Measurements from ENCODE around the gene NR0B1. TPM values are rescaled to one million over a fixed set of nuclear protein-coding genes. Genes with fewer than 3 reads are reported as not detected.

NR0B1 gene, protein sequence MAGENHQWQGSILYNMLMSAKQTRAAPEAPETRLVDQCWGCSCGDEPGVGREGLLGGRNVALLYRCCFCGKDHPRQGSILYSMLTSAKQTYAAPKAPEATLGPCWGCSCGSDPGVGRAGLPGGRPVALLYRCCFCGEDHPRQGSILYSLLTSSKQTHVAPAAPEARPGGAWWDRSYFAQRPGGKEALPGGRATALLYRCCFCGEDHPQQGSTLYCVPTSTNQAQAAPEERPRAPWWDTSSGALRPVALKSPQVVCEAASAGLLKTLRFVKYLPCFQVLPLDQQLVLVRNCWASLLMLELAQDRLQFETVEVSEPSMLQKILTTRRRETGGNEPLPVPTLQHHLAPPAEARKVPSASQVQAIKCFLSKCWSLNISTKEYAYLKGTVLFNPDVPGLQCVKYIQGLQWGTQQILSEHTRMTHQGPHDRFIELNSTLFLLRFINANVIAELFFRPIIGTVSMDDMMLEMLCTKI
- polyA plus RNA-seq, result not detected

GRCh38 chrX:30309139-30309571 lies at the start of gene NR0B1:
NR0B1 (minus strand) TSS chrX:30309390; CDS start chrX:30309363, 27 bp downstream.
- H3K27me3 Mint-ChIP-seq (ENCODE audit: low read depth in 3 of 3), result peaks cover 0 to 3% (median 3%) of the 10 kb centered on the region in 3 donors
- DNase-seq, result no peak
- no peak within 1 kb of the TSS for H3K27ac Mint-ChIP-seq
- no peak within 1 kb of the TSS for H3K4me3 Mint-ChIP-seq
- no peaks in the 10 kb centered on the region for H3K36me3 Mint-ChIP-seq
- H3K4me1 Mint-ChIP-seq, result no peaks in the 10 kb centered on the region
- H3K9me3 Mint-ChIP-seq, result peaks cover 0 to 3% (median 0%) of the 10 kb centered on the region in 6 donors

DNA sequence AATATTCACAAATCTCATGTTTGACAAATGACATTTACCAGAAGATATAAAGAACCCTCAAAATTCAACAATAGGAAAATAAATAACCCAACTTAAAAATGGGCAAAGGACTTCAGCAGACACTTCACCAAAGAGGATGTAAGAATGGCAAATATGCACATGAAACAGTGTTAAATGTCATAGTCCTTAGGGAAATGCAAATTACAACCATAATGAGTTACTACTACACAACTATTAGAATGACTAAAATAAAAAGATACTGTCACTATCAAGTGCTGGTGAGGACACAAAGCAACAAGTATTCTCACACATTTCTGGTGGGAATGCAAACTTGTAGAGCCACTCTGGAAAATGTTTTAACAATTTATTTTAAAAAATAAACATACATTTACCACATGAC lies 40.8 kb upstream of the NR0B1 start:
- no peaks in the 10 kb centered on the region for H3K36me3 Mint-ChIP-seq
- no peak overlapping the region for H3K4me3 Mint-ChIP-seq
- no peaks in the 10 kb centered on the region for H3K4me1 Mint-ChIP-seq
- peaks cover 0 to 9% (median 2%) of the 10 kb centered on the region in 3 donors for H3K27me3 Mint-ChIP-seq (ENCODE audit: low read depth in 3 of 3)
- peaks cover 0 to 19% (median 3%) of the 10 kb centered on the region in 6 donors for H3K9me3 Mint-ChIP-seq
- DNase-seq, result no peak
- no peak overlapping the region for H3K27ac Mint-ChIP-seq

- no peak overlapping the region for H3K4me3 Mint-ChIP-seq
- H3K27ac Mint-ChIP-seq, result no peak overlapping the region
- no peak for DNase-seq
- peaks cover 0 to 6% (median 1%) of the 10 kb centered on the region in 3 donors for H3K27me3 Mint-ChIP-seq (ENCODE audit: low read depth in 3 of 3)
- H3K9me3 Mint-ChIP-seq, result peaks cover 0 to 3% (median 0%) of the 10 kb centered on the region in 6 donors
- H3K36me3 Mint-ChIP-seq, result no peaks in the 10 kb centered on the region
- H3K4me1 Mint-ChIP-seq, result no peaks in the 10 kb centered on the region
These were observed 34.0 kb upstream of the NR0B1 start for GRCh38 chrX:30343206-30343605.

DNA sequence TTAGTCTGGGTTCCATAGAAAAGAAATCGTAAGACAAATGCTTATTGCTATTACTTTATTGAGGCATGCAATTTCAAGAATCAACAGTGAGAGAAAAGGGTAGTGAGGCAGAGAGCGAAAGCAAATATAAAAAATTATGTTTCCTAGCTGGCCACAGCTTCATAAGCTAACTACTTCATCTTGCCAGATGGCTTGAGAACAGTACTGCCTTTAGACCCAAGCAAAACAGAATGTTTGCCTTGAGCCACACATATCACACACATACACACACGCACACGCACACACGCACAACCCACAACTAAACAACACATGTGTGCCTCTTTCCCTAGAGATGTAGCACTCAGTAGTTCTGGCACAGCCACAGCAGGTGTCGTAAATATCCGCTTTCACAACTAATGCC lies 31.6 kb upstream of the NR0B1 start:
- H3K4me3 Mint-ChIP-seq, result no peak overlapping the region
- H3K9me3 Mint-ChIP-seq, result peaks cover 0 to 5% (median under 1%) of the 10 kb centered on the region in 6 donors
- H3K27me3 Mint-ChIP-seq (ENCODE audit: low read depth in 3 of 3), result peaks cover 0 to 6% (median 1%) of the 10 kb centered on the region in 3 donors
- DNase-seq, result no peak
- no peak overlapping the region for H3K27ac Mint-ChIP-seq
- no peaks in the 10 kb centered on the region for H3K4me1 Mint-ChIP-seq
- H3K36me3 Mint-ChIP-seq, result no peaks in the 10 kb centered on the region

DNA sequence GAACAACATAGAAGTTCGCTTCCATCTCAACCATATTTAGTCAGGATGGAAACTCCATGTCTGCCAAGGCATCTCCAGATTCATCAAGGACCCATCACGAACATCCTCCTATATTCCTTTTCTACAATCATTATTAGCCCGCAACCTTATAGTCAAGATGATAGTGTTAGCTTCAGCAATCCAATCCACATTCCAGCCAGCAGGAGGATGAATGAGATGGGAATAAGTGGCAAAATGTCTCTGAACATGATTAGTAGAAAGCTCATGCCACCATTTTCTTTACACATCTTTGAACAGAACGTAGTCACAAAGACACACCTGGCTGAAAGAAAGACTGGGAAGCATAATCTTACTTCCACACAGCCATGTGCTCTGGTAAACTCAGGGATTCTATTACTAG lies 18.6 kb upstream of the NR0B1 start:
- H3K27ac Mint-ChIP-seq, result no peak overlapping the region
- DNase-seq, result no peak
- H3K9me3 Mint-ChIP-seq, result peaks cover 0 to 4% (median 0%) of the 10 kb centered on the region in 6 donors
- H3K4me3 Mint-ChIP-seq, result no peak overlapping the region
- peaks cover 0 to 11% (median 2%) of the 10 kb centered on the region in 3 donors for H3K27me3 Mint-ChIP-seq (ENCODE audit: low read depth in 3 of 3)
- H3K36me3 Mint-ChIP-seq, result no peaks in the 10 kb centered on the region
- H3K4me1 Mint-ChIP-seq, result no peaks in the 10 kb centered on the region

- no peaks in the 10 kb centered on the region for H3K36me3 Mint-ChIP-seq
- H3K27ac Mint-ChIP-seq, result no peak overlapping the region
- no peak for DNase-seq
- H3K9me3 Mint-ChIP-seq, result peaks cover 0 to 6% (median 2%) of the 10 kb centered on the region in 6 donors
- H3K4me1 Mint-ChIP-seq, result no peaks in the 10 kb centered on the region
- no peak overlapping the region for H3K4me3 Mint-ChIP-seq
- peaks cover 0 to 4% (median 0%) of the 10 kb centered on the region in 3 donors for H3K27me3 Mint-ChIP-seq (ENCODE audit: low read depth in 3 of 3)
These were observed 8.1 kb upstream of the NR0B1 start for GRCh38 chrX:30317308-30317707.

DNA sequence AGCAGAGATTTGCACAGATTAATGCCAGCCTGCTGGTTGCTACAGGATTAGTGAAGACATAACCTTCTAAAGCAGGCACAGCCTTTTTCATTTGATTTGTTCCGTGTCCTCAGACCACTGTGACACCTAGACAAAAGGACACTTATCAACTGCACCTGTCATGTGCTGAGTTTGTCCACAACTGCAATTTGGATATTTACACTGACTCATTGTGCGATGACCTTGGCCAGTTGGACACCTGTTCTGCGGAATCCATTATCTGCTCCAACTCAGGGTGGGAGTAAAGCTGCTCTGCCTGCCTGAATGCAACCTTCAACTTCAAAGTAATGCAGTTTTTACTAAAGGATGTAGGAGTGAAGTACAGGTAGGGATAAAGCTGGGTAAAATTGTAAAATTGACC lies 4.1 kb upstream of the NR0B1 start:
- Mint-ChIP-seq H3K36me3 (no peaks in the 10 kb centered on the region), H3K9me3 (peaks cover 0 to 6% (median 2%) of the 10 kb centered on the region in 6 donors), H3K4me1 (no peaks in the 10 kb centered on the region), H3K27me3 (ENCODE audit: low read depth in 3 of 3) (peaks cover 0 to 4% (median 0%) of the 10 kb centered on the region in 3 donors), H3K4me3 (no peak overlapping the region), H3K27ac (no peak overlapping the region)
- no peak for DNase-seq

GRCh38 chrX:30312858-30313257 lies 3.7 kb upstream of the NR0B1 start:
- Mint-ChIP-seq H3K4me1 (no peaks in the 10 kb centered on the region), H3K9me3 (peaks cover 0 to 5% (median 2%) of the 10 kb centered on the region in 6 donors), H3K27me3 (ENCODE audit: low read depth in 3 of 3) (peaks cover 0 to 6% (median 0%) of the 10 kb centered on the region in 3 donors), H3K36me3 (no peaks in the 10 kb centered on the region), H3K4me3 (no peak overlapping the region), H3K27ac (no peak overlapping the region)
- DNase-seq, result no peak

GRCh38 chrX:30310429-30311206 lies 1.4 kb upstream of the NR0B1 start:
- Mint-ChIP-seq H3K9me3 (peaks cover 0 to 3% (median under 1%) of the 10 kb centered on the region in 6 donors), H3K4me1 (no peaks in the 10 kb centered on the region), H3K4me3 (no peak overlapping the region), H3K27ac (no peak overlapping the region), H3K36me3 (no peaks in the 10 kb centered on the region), H3K27me3 (ENCODE audit: low read depth in 3 of 3) (peaks cover 0 to 3% (median 0%) of the 10 kb centered on the region in 3 donors)
- DNase-seq, result no peak

- Mint-ChIP-seq H3K4me3 (no peak overlapping the region), H3K4me1 (no peaks in the 10 kb centered on the region), H3K27ac (no peak overlapping the region), H3K27me3 (ENCODE audit: low read depth in 3 of 3) (peaks cover 0 to 3% (median 3%) of the 10 kb centered on the region in 3 donors), H3K9me3 (peaks cover 0 to 3% (median 0%) of the 10 kb centered on the region in 6 donors), H3K36me3 (no peaks in the 10 kb centered on the region)
- no peak for DNase-seq
These were observed 689 bp downstream of the NR0B1 start for GRCh38 chrX:30308263-30309138.

DNA sequence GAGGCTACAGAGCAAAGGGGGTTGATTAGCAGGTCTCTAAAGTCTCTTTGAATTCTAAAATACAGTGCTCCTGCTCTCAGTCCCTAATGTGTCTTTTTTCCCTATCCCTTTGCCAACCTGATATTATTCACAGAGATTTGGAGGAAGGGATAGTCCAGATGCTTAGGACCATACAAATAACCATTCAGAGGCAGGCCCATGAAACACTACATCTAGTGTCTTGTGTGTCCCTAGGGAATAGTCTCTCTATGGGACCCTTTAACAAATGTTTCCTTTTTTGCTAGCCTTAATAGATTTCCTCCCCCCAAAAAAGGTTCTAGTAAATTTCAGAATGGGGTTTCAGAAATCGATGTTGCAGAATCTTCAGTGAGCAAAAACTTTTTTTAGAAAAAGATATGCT lies 1.7 kb downstream of the NR0B1 start:
- H3K27me3 Mint-ChIP-seq (ENCODE audit: low read depth in 3 of 3), result peaks cover 0 to 3% (median 3%) of the 10 kb centered on the region in 3 donors
- no peak overlapping the region for H3K4me3 Mint-ChIP-seq
- H3K4me1 Mint-ChIP-seq, result no peaks in the 10 kb centered on the region
- DNase-seq, result no peak
- no peaks in the 10 kb centered on the region for H3K36me3 Mint-ChIP-seq
- H3K27ac Mint-ChIP-seq, result no peak overlapping the region
- no peaks in the 10 kb centered on the region for H3K9me3 Mint-ChIP-seq

GRCh38 chrX:30304866-30305265 lies 4.3 kb downstream of the NR0B1 start:
- H3K27ac Mint-ChIP-seq, result no peak overlapping the region
- no peaks in the 10 kb centered on the region for H3K4me1 Mint-ChIP-seq
- H3K36me3 Mint-ChIP-seq, result no peaks in the 10 kb centered on the region
- H3K4me3 Mint-ChIP-seq, result no peak overlapping the region
- peaks cover 0 to 5% (median 3%) of the 10 kb centered on the region in 3 donors for H3K27me3 Mint-ChIP-seq (ENCODE audit: low read depth in 3 of 3)
- no peaks in the 10 kb centered on the region for H3K9me3 Mint-ChIP-seq
- no peak for DNase-seq

DNA sequence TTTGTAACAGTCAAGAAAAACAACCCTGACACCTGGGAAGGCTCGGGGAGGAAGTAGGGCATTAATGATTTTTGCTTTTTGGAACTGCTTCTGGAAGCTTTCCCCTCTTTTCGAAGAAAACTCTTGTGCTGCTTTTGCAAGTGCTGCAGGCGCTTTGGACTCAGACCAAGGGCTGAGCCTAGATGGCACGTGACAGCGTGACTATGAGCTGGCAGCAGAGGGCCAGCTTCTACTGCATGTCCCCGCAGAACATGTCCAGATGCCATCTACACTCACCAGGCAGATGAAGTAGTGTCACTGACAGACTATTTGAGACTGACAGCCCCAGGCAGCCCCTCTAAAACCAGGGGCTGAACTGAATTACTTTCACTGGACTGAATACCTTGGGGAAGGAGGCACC lies 6.2 kb downstream of the NR0B1 start:
- no peak for DNase-seq
- H3K4me3 Mint-ChIP-seq, result no peak overlapping the region
- peaks cover 0 to 5% (median 3%) of the 10 kb centered on the region in 3 donors for H3K27me3 Mint-ChIP-seq (ENCODE audit: low read depth in 3 of 3)
- peaks cover 0 to 2% (median 0%) of the 10 kb centered on the region in 6 donors for H3K9me3 Mint-ChIP-seq
- H3K27ac Mint-ChIP-seq, result no peak overlapping the region
- no peaks in the 10 kb centered on the region for H3K4me1 Mint-ChIP-seq
- H3K36me3 Mint-ChIP-seq, result no peaks in the 10 kb centered on the region

Measured in immature natural killer cell (primary cell).